ENCODE data around the gene ABCC2.
A peak's percentile ranks its signal among the peaks of the same experiment; 100 is the strongest.

ABCC2 gene

GRCh38 chr10:99852481-99853213 lies 70.2 kb downstream of the ABCC2 start:
- H3K4me3 ChIP-seq (ENCODE audit: low read depth, low read length) = no peak overlapping the region
- no peak overlapping the region for H3K14ac ChIP-seq (ENCODE audit: low read length)
- no peaks in the 10 kb centered on the region for H3K36me3 ChIP-seq (ENCODE audit: control insufficient read depth in 1 of 2, insufficient read depth in 2 of 2, low read length in 2 of 2)
- no peak overlapping the region for H3K23ac ChIP-seq (ENCODE audit: low read length)
- no peak overlapping the region for H4K8ac ChIP-seq (ENCODE audit: low read depth, low read length)
- H3K79me1 ChIP-seq (ENCODE audit: low read length) = no peaks in the 10 kb centered on the region
- no peak overlapping the region for H2AK5ac ChIP-seq (ENCODE audit: low read length)
- H3K4ac ChIP-seq (ENCODE audit: low read depth, low read length) = no peak overlapping the region
- no peak overlapping the region for H2BK12ac ChIP-seq (ENCODE audit: low read length)
- WGBS (ENCODE audit: extremely low coverage, insufficient coverage, insufficient read length) = no CpG with 5 or more reads among the region's 3 CpGs
- no peak overlapping the region for H3K4me2 ChIP-seq (ENCODE audit: low read length)
- H3K9ac ChIP-seq (ENCODE audit: low read length) = no peak overlapping the region
- H3K79me2 ChIP-seq (ENCODE audit: control insufficient read depth, insufficient read depth, low read length, poor library complexity) = no peaks in the 10 kb centered on the region
- no peak overlapping the region for H2BK120ac ChIP-seq (ENCODE audit: insufficient read depth, low read length, poor library complexity)
- no peak overlapping the region for H2AFZ ChIP-seq (ENCODE audit: insufficient read depth, low read length, poor library complexity)
- no peak overlapping the region for H2BK5ac ChIP-seq (ENCODE audit: low read depth, low read length, poor library complexity)
- H3K27ac ChIP-seq (ENCODE audit: low read depth, low read length) = no peak overlapping the region
- no peaks in the 10 kb centered on the region for H3K9me3 ChIP-seq (ENCODE audit: insufficient read depth, low read depth, low read length)
- H4K91ac ChIP-seq (ENCODE audit: low read depth, low read length) = no peak overlapping the region
- no peaks in the 10 kb centered on the region for H3K4me1 ChIP-seq (ENCODE audit: control insufficient read depth in 1 of 2, insufficient read depth in 2 of 2, low read length in 2 of 2)
- H3K18ac ChIP-seq (ENCODE audit: low read length) = no peak overlapping the region
- no peaks in the 10 kb centered on the region for H3K27me3 ChIP-seq (ENCODE audit: insufficient read depth, low read length)
- DNase-seq = no peak
- H4K12ac ChIP-seq (ENCODE audit: low read depth, low read length) = no peak overlapping the region

GRCh38 chr10:99853655-99854054 lies 71.2 kb downstream of the ABCC2 start:
- Histone ChIP-seq H2BK5ac (ENCODE audit: low read depth, low read length, poor library complexity) (no peak overlapping the region), H3K23ac (ENCODE audit: low read length) (no peak overlapping the region), H4K91ac (ENCODE audit: low read depth, low read length) (no peak overlapping the region), H3K18ac (ENCODE audit: low read length) (no peak overlapping the region), H2AFZ (ENCODE audit: insufficient read depth, low read length, poor library complexity) (no peak overlapping the region), H3K79me2 (ENCODE audit: control insufficient read depth, insufficient read depth, low read length, poor library complexity) (no peaks in the 10 kb centered on the region), H3K27ac (ENCODE audit: low read depth, low read length) (no peak overlapping the region), H3K79me1 (ENCODE audit: low read length) (no peaks in the 10 kb centered on the region), H3K9ac (ENCODE audit: low read length) (no peak overlapping the region), H3K27me3 (ENCODE audit: insufficient read depth, low read length) (no peaks in the 10 kb centered on the region), H3K4me3 (ENCODE audit: low read depth, low read length) (no peak overlapping the region), H4K8ac (ENCODE audit: low read depth, low read length) (no peak overlapping the region), H3K4me1 (ENCODE audit: control insufficient read depth in 1 of 2, insufficient read depth in 2 of 2, low read length in 2 of 2) (no peaks in the 10 kb centered on the region), H3K36me3 (ENCODE audit: control insufficient read depth in 1 of 2, insufficient read depth in 2 of 2, low read length in 2 of 2) (no peaks in the 10 kb centered on the region), H4K12ac (ENCODE audit: low read depth, low read length) (no peak overlapping the region), H3K4me2 (ENCODE audit: low read length) (no peak overlapping the region), H2BK120ac (ENCODE audit: insufficient read depth, low read length, poor library complexity) (no peak overlapping the region), H3K9me3 (ENCODE audit: insufficient read depth, low read depth, low read length) (no peaks in the 10 kb centered on the region), H3K4ac (ENCODE audit: low read depth, low read length) (no peak overlapping the region), H3K14ac (ENCODE audit: low read length) (no peak overlapping the region), H2BK12ac (ENCODE audit: low read length) (no peak overlapping the region), H2AK5ac (ENCODE audit: low read length) (no peak overlapping the region)
- WGBS (ENCODE audit: extremely low coverage, insufficient coverage, insufficient read length) = 100% methylated on average over 1 of the region's 3 CpGs
- no peak for DNase-seq

- H4K12ac ChIP-seq (ENCODE audit: low read depth, low read length) = no peak overlapping the region
- no peak overlapping the region for H3K4me2 ChIP-seq (ENCODE audit: low read length)
- WGBS (ENCODE audit: extremely low coverage, insufficient coverage, insufficient read length) = no CpG with 5 or more reads among the region's 6 CpGs
- no peak overlapping the region for H2AK5ac ChIP-seq (ENCODE audit: low read length)
- H3K9ac ChIP-seq (ENCODE audit: low read length) = no peak overlapping the region
- H3K79me2 ChIP-seq (ENCODE audit: control insufficient read depth, insufficient read depth, low read length, poor library complexity) = no peaks in the 10 kb centered on the region
- H4K91ac ChIP-seq (ENCODE audit: low read depth, low read length) = no peak overlapping the region
- no peak overlapping the region for H3K4ac ChIP-seq (ENCODE audit: low read depth, low read length)
- H3K79me1 ChIP-seq (ENCODE audit: low read length) = no peaks in the 10 kb centered on the region
- no peaks in the 10 kb centered on the region for H3K36me3 ChIP-seq (ENCODE audit: control insufficient read depth in 1 of 2, insufficient read depth in 2 of 2, low read length in 2 of 2)
- H3K23ac ChIP-seq (ENCODE audit: low read length) = no peak overlapping the region
- no peak overlapping the region for H4K8ac ChIP-seq (ENCODE audit: low read depth, low read length)
- H3K18ac ChIP-seq (ENCODE audit: low read length) = no peak overlapping the region
- H3K27ac ChIP-seq (ENCODE audit: low read depth, low read length) = no peak overlapping the region
- H2BK120ac ChIP-seq (ENCODE audit: insufficient read depth, low read length, poor library complexity) = no peak overlapping the region
- H3K4me1 ChIP-seq (ENCODE audit: control insufficient read depth in 1 of 2, insufficient read depth in 2 of 2, low read length in 2 of 2) = no peaks in the 10 kb centered on the region
- no peak overlapping the region for H2BK12ac ChIP-seq (ENCODE audit: low read length)
- no peaks in the 10 kb centered on the region for H3K27me3 ChIP-seq (ENCODE audit: insufficient read depth, low read length)
- H3K14ac ChIP-seq (ENCODE audit: low read length) = no peak overlapping the region
- H2BK5ac ChIP-seq (ENCODE audit: low read depth, low read length, poor library complexity) = no peak overlapping the region
- no peak overlapping the region for H2AFZ ChIP-seq (ENCODE audit: insufficient read depth, low read length, poor library complexity)
- H3K4me3 ChIP-seq (ENCODE audit: low read depth, low read length) = no peak overlapping the region
- DNase-seq = peak in 1 of 2 donors; percentile 46
- no peaks in the 10 kb centered on the region for H3K9me3 ChIP-seq (ENCODE audit: insufficient read depth, low read depth, low read length)
Observed at GRCh38 chr10:99854860-99855259, 72.4 kb downstream of the ABCC2 start.

- H3K4me3 ChIP-seq (ENCODE audit: low read depth, low read length) = no peak overlapping the region
- no peaks in the 10 kb centered on the region for H3K79me2 ChIP-seq (ENCODE audit: control insufficient read depth, insufficient read depth, low read length, poor library complexity)
- H3K23ac ChIP-seq (ENCODE audit: low read length) = no peak overlapping the region
- H3K4me2 ChIP-seq (ENCODE audit: low read length) = no peak overlapping the region
- no peaks in the 10 kb centered on the region for H3K36me3 ChIP-seq (ENCODE audit: control insufficient read depth in 1 of 2, insufficient read depth in 2 of 2, low read length in 2 of 2)
- H3K27ac ChIP-seq (ENCODE audit: low read depth, low read length) = no peak overlapping the region
- H3K4me1 ChIP-seq (ENCODE audit: control insufficient read depth in 1 of 2, insufficient read depth in 2 of 2, low read length in 2 of 2) = no peaks in the 10 kb centered on the region
- H2AK5ac ChIP-seq (ENCODE audit: low read length) = no peak overlapping the region
- no peak overlapping the region for H3K4ac ChIP-seq (ENCODE audit: low read depth, low read length)
- H2BK12ac ChIP-seq (ENCODE audit: low read length) = no peak overlapping the region
- H4K8ac ChIP-seq (ENCODE audit: low read depth, low read length) = no peak overlapping the region
- no peak overlapping the region for H4K12ac ChIP-seq (ENCODE audit: low read depth, low read length)
- no peak overlapping the region for H3K18ac ChIP-seq (ENCODE audit: low read length)
- H3K9me3 ChIP-seq (ENCODE audit: insufficient read depth, low read depth, low read length) = no peaks in the 10 kb centered on the region
- H3K9ac ChIP-seq (ENCODE audit: low read length) = no peak overlapping the region
- no peaks in the 10 kb centered on the region for H3K27me3 ChIP-seq (ENCODE audit: insufficient read depth, low read length)
- H4K91ac ChIP-seq (ENCODE audit: low read depth, low read length) = no peak overlapping the region
- no peak overlapping the region for H2BK120ac ChIP-seq (ENCODE audit: insufficient read depth, low read length, poor library complexity)
- H3K14ac ChIP-seq (ENCODE audit: low read length) = no peak overlapping the region
- no peak overlapping the region for H2AFZ ChIP-seq (ENCODE audit: insufficient read depth, low read length, poor library complexity)
- WGBS (ENCODE audit: extremely low coverage, insufficient coverage, insufficient read length) = no CpG with 5 or more reads among the region's 8 CpGs
- no peak overlapping the region for H2BK5ac ChIP-seq (ENCODE audit: low read depth, low read length, poor library complexity)
- no peaks in the 10 kb centered on the region for H3K79me1 ChIP-seq (ENCODE audit: low read length)
- DNase-seq = no peak
Observed at GRCh38 chr10:99855479-99856071, 73.1 kb downstream of the ABCC2 start.
